Measurements from ENCODE around the gene ZBTB20. TPM values are rescaled to one million over a fixed set of nuclear protein-coding genes. Genes with fewer than 3 reads are reported as not detected.
A peak's percentile ranks its signal among the peaks of the same experiment; 100 is the strongest.

Gene ZBTB20
- total and polyA plus RNA-seq, 10 of the 15 experiments (the other 5 are each of a cell fraction or from before 2014, with no cell fraction given), result 0.20 to 5.5 (median 2.2) TPM

GRCh38 chr3:114758831-114759699, 388.0 kb downstream of the ZBTB20 start (continued):
- TF ChIP-seq YBX1 (IDR thresholded peaks at IDR 0.05), result no peak

- H3K9ac ChIP-seq (ENCODE audit: control insufficient read depth, insufficient read depth, low read length), result peak overlapping the region; percentile 32
- in situ Hi-C loops (cut with MboI), result no loop called here
- H3K4me2 ChIP-seq (ENCODE audit: control insufficient read depth, insufficient read depth), result peak overlapping the region; percentile 79
- WGBS (ENCODE audit: insufficient coverage, insufficient replicate concordance, low lambda C conversion rate, missing lambda C conversion rate), result 47% methylated on average over 2 of the region's 2 CpGs
- no peak overlapping the region for H3K4me3 ChIP-seq
- no peaks in the 10 kb centered on the region for H3K36me3 ChIP-seq (ENCODE audit: control insufficient read depth in 2 of 2, insufficient read depth in 2 of 2, low read length in 1 of 2)
- no peaks in the 10 kb centered on the region for H3K27me3 ChIP-seq (replicated peaks in 1 of 2; ENCODE audit: control insufficient read depth in 2 of 2, insufficient read depth in 2 of 2, low read length in 1 of 2)
- H3K4me1 ChIP-seq (ENCODE audit: control insufficient read depth, insufficient read depth, low read length), result peaks cover 13% of the 10 kb centered on the region; the same call in 1 of the 2 replicates
- H3K79me2 ChIP-seq (ENCODE audit: control insufficient read depth, insufficient read depth, low read length), result no peaks in the 10 kb centered on the region
- no peaks in the 10 kb centered on the region for H3K9me3 ChIP-seq (replicated peaks; ENCODE audit: control insufficient read depth, insufficient read depth, low read length)
- no TSS peak for BruUV-seq (replicated peaks)
- H4K20me1 ChIP-seq (ENCODE audit: control insufficient read depth, insufficient read depth), result no peaks in the 10 kb centered on the region
- H3K27ac ChIP-seq (ENCODE audit: control insufficient read depth, insufficient read depth), result peak overlapping the region; percentile 73
- intact Hi-C loops (cut with micrococcal nuclease; ENCODE audit: unreplicated experiment), result no loop called here
- DNase-seq (ENCODE audit: low read depth, low spot score) (no peak), FAIRE-seq (no peak), ATAC-seq (peak; percentile 84)
- SMC1A ChIA-PET (ENCODE audit: uncharacterized antibody, unreplicated experiment), result interaction anchor here (1.0 kb wide), 1 partner anchor 28 kb away, joined by 3 read pairs; no protein-coding TSS in a partner anchor
- H2AFZ ChIP-seq (ENCODE audit: control insufficient read depth, low read depth, low read length), result peak overlapping the region; percentile 9; the same call in 1 of the 2 replicates
- CTCF ChIA-PET, result no interaction called here
- POLR2A ChIA-PET, result no interaction called here
- RAD21 ChIA-PET (ENCODE audit: unreplicated experiment), result no interaction called here
- peak; percentile 83; the same call in 2 of the 3 replicates for TF ChIP-seq POU2F2 (IDR thresholded peaks at IDR 0.05; ENCODE audit: borderline replicate concordance, low read depth, low read length)
- TF ChIP-seq RUNX3 (IDR thresholded peaks at IDR 0.05; ENCODE audit: low read length), result peak; percentile 5; the same call in 1 of the 2 replicates
- no peak for TF ChIP-seq MXI1 (IDR thresholded peaks at IDR 0.05; ENCODE audit: low read depth, low read length)
- no peak for TF ChIP-seq ZBTB40 (IDR thresholded peaks at IDR 0.05; ENCODE audit: borderline replicate concordance)
- peak; percentile 48; the same call in 1 of the 2 replicates for TF ChIP-seq FOXM1 (IDR thresholded peaks at IDR 0.05; ENCODE audit: low read depth, low read length)
- TF ChIP-seq TARDBP (IDR thresholded peaks at IDR 0.05; ENCODE audit: borderline replicate concordance), result no peak
- peak; percentile 84 for TF ChIP-seq JUNB (IDR thresholded peaks at IDR 0.05)
- TF ChIP-seq ZZZ3 (IDR thresholded peaks at IDR 0.05; ENCODE audit: control insufficient read depth, insufficient read length, low read depth), result no peak
- peak; percentile 71 for TF ChIP-seq CREB1 (IDR thresholded peaks at IDR 0.05; ENCODE audit: low read depth)
- TF ChIP-seq SPI1 (IDR thresholded peaks at IDR 0.05; ENCODE audit: borderline replicate concordance, insufficient read depth, low read depth, low read length), result no peak
- TF ChIP-seq YY1 (IDR thresholded peaks at IDR 0.05; ENCODE audit: low read depth, low read length), result peak; percentile 86
- no peak for TF ChIP-seq NR2F1 (conservative IDR thresholded peaks at IDR 0.05)
- TF ChIP-seq MEF2A (IDR thresholded peaks at IDR 0.05; ENCODE audit: insufficient read depth, low read depth, low read length), result peak; percentile 88
- peak; percentile 54; the same call in 1 of the 2 replicates for TF ChIP-seq CREM (IDR thresholded peaks at IDR 0.05; ENCODE audit: low read depth)
- peak; percentile 43 for TF ChIP-seq ATF2 (IDR thresholded peaks at IDR 0.05; ENCODE audit: low read length)
- peak; percentile 42; the same call in 1 of the 2 replicates for TF ChIP-seq BCL11A (IDR thresholded peaks at IDR 0.05; ENCODE audit: low read depth, low read length)
These were observed 390.4 kb downstream of the ZBTB20 start for GRCh38 chr3:114756506-114757279.
